A549 treated with CpdA at 1 μM for 4 hours (cell line): ENCODE measurements around the gene SARNP. TPM values are rescaled to one million over a fixed set of nuclear protein-coding genes. Genes with fewer than 3 reads are reported as not detected.

Experiments
- total RNA-seq: library from RNA; stranded (reverse); fragments of 200-300 nt; extraction: Qiagen RNA extraction; gene quantifications from 5 replicates; pipeline ENCODE4 v1.2.3, GENCODE V29; 2022; ENCODE audit warnings: low read depth

SARNP gene, protein sequence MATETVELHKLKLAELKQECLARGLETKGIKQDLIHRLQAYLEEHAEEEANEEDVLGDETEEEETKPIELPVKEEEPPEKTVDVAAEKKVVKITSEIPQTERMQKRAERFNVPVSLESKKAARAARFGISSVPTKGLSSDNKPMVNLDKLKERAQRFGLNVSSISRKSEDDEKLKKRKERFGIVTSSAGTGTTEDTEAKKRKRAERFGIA
- total RNA-seq = 90.6 to 139 TPM (median 98.9 TPM) in 5 replicates

DNA sequence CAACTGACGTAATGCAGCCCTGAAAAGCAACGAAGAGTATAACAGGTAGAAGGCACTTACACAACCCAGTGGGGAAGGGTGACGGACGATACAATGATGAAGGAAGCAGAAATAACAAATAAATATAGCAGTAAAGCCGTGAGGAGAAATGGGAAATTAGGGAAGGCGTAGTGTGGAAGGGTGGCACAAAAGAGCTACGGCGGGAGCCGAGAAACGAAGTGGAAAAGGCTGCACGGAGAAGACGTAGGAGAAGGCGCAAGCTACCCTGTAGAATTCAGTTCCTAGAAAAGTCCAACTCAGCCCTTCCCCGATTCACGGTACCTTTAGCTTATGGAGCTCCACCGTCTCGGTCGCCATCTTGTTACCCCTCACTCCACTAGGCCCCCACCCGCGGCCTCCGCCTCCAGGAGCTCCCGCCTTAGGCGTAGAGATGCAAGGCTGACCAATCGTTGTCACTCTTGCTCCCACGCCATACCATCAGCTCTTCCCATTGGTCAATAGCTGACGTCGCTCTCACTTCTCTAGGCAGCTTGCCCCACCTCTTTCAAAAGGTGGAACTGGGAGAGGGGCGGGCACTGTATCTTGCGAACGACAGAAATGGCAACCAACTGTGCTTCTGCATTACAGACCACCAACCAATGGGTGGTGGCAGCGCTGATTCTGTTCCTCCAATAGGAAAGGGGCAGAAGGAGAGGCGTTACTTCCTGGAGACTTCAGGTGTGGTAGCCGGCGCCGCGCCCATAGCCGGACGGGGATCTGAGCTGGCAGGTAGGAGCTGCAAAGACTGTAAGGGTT lies at the start of gene SARNP, which contains the start of gene ORMDL2:
Gene SARNP (minus strand): TSS at position 380 of the 795 bp plus-strand sequence. CDS start 23 bp downstream, at position 357.
Gene ORMDL2 (plus strand): TSS at position 697 of the 795 bp plus-strand sequence. CDS start 959 bp downstream, outside the sequence.

DNA sequence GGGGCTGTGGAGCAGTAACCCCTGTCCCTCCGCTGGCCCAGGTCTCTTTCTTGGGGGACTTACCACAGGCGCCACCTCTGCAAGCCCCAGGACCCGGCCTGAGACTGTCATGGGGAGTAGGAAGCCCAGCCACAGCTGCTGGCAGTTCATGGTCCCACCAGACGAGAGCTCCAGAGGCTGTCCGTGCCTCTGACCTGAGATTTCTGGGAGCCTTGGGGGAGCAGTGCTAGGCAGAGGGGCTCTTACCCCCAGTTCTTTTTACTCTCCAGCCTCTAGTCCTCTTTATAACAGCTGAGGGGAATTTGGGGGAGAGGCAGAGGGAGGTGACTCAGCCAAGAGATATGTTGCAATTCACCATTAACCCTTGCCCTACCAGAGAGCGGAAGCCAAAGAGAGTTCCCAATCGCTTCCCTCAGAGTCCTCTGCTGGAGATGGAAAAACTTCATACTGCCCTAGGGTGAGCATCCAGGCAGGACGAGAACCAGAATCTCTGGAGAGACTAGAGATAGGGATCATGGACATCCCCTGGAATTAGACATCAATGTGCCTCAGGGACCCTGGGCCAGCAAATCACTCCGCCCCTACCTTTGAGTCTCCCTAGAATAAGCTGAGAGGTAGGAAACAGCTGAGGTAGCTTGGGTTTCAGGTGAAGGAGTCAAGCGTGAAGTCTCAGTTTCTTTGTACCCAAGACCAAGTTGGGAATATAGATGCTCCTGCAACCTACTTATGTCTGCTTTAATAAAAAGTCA lies 25.3 kb upstream of the SARNP start, which contains the start of gene MMP19:
Gene MMP19 (minus strand): TSS at position 256 of the 749 bp plus-strand sequence. CDS start 106 bp downstream, at position 150.

DNA sequence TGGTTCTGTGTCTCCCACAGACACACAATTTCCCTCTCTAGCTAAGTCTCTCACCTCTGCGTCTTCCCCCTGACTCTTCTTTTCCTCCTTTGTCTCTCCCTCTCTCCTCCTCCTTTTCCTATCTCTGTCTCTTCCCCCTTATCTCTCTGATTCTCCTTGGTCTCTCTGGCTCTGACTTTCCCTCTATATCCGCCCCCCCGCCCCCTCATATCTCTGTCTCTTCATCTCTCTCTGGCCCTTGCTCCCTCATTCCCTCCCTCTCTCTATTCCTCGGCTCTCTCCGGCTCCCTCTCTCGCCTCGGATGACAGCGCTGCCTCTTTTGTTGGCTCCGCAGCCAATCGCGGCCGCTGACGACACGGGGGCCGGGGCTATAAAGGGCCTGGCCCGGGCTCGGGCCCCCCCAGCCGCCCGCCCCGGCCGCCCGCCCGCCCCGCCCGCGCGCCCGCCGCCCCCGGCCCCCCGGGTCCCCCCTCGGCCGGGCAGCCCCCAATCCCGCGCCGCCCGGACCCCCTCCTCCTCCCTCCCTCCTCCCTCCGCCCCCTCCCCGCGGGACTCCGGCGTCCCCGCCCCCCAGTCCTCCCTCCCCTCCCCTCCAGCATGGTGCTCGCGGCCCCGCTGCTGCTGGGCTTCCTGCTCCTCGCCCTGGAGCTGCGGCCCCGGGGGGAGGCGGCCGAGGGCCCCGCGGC lies 74.7 kb downstream of the SARNP start, which contains the start of gene GDF11:
Gene GDF11 (plus strand): TSS at position 404 of the 687 bp plus-strand sequence. CDS start 195 bp downstream, at position 599.

DNA sequence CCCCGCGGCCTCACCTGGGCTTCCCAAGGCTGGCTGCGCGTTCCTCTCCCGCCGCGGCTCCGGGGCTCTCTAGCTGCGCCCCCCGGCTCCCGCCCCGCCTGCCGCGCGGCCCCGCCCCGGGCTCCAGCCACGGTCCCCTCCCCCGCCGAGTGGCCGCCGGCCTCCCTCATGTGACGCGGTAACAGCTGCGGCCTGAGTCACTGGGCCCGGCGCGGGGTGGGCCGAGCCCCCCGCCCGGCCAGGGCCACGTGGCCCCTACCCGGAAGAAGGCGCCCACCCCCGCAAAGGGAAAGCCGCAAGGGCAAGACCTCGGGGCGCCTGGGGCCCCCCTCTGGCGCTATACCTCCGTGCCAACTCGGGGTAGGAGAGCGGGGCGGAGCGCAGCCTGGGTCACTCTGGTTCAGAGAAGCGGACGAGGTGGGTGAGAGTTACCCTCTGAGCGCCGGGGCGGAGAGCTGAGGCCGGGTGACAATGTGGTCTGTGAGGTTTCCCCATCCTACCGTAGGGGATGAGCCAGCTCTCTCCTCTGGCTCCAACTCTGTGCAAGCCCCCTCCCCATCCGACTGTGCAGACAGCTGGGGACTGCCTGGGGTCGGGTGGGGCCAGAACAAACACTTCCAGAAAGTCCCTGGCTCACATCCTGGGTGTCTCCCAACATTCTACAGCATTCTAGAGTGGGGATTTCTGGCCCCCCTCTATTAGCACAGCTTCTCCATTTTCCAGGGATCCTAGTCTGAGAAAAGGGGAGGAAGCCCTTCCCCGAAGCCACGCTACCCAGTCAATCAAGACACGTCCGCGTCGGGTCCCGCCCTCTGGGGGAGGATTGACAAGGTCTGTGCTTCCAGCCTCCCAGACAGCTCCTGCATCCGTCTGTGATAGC lies 88.3 kb downstream of the SARNP start, which contains the start of gene CD63:
Gene CD63 (minus strand): TSS at position 71 of the 880 bp plus-strand sequence. CDS start 668 bp downstream, outside the sequence.

DNA sequence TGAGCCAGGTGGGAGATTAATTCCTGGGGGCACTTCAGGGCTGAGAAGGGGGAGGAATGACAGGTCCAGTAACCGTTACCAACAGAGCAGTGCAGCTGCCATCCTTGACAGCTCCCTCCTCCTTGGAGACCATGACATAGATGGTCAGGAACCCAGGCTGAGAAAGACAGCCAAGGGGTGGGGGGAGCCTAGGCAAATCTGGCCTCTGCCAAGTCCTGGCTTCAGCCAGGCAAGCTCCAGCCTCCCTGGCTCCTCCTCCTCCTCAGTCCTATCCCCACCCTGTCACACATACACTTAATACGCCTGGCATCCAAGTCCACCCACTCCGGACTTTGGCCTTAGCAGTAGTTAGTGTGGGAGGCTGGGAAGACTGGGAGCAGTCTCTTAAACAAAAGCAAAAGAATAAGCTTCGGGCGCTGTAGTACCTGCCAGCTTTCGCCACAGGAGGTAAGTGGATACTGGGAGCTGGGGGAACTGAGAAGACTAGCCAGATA lies 97.4 kb downstream of the SARNP start, which contains the start of gene RDH5:
Gene RDH5 (plus strand): TSS at position 323 of the 494 bp plus-strand sequence. CDS start 792 bp downstream, outside the sequence.

DNA sequence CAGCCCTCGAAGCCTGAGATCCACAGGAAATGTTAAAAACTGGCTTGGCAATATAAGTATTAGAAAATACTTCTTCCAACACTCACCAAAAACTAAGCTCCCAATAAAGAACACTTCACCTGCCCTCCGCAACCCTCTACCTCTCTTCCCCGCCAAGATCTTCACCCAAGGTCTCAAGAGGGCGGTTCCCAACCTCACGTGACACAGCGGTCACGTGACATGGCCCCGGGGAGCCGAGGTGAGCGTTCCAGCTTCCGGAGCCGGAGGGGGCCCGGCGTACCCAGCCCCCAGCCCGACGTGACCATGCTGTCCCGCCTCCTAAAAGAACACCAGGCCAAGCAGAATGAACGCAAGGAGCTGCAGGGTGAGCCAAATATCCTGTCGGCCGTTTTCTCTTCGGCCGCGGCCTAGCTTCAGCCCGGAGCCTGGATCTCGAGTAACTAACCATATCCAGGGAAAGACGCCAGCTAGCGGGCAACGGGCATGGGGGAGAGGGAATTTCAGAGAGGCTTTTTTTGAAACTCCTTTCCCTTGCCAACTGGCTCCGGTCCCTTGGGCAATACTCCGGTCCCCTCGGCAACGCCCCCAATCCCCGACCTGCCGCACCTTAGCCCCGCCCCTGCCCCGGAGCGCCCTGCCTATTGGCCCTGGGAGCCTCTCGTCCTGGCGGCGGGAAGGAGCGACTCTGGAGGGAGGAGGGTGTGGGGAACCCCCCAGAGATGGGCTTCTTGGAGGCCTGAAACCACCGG lies 101.5 kb downstream of the SARNP start, which contains the start of gene BLOC1S1:
Gene BLOC1S1 (plus strand): TSS at position 214 of the 749 bp plus-strand sequence. CDS start 6 bp downstream, at position 220.

DNA sequence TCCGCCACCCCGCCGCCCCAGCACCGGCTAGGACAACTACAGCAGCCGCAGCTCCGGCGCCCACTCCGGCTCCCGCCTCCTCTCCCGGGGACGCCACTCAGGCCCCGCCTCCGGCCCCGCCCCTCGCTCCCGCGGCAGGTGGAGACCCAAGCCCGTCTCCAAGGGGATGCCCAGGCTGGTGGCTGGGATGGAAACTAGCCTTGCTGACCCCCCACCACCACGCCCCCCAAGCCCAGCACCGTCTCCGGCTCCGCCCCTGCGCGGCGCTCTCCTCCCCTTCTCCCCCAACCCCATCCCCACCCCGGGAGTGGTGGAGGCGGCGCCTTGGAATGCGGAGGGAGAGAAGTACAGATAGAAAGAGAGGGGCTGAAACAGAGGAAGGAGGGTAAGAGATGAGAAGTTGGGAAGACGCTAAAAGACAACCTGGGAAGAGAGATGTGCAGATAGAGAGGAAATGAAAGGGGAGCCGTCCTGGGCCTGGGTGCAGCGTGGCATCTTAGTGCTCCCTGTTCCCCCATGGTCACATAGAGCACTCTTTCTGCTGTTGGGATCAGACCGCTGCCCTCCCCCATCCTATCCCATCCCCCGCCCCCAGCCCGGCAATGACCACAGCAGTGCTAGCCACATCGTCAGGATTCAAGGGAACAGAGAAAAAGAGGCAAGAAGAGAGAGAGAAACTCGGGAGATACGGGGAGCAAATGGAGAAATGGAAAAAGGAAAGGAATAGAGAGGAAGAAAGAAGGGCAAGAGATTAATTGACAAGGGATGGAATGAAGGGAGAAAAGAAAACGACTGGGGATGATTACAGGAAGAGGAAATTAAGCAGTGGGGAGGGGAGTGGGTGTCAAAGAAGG lies 109.5 kb downstream of the SARNP start, which contains the start of gene ITGA7:
Gene ITGA7 (minus strand): TSS at position 64 of the 854 bp plus-strand sequence. CDS start 222 bp downstream, outside the sequence.

Other genes with a start within 250 kb of the SARNP start
- not detected in 5 replicates for gene OR2AP1, start 245.3 kb downstream of the SARNP start, total RNA-seq
- gene OR10P1, start 180.8 kb downstream of the SARNP start, total RNA-seq = not detected in 5 replicates
- 1.1 to 2.1 TPM (median 1.3 TPM) in 5 replicates for gene ITGA7, start 109.8 kb downstream of the SARNP start, total RNA-seq
- gene BLOC1S1, start 101.7 kb downstream of the SARNP start, total RNA-seq = 111 to 153 TPM (median 146 TPM) in 5 replicates
- gene RDH5, start 97.3 kb downstream of the SARNP start, total RNA-seq = 1.6 to 2.9 TPM (median 2.5 TPM) in 5 replicates
- 665 to 728 TPM (median 711 TPM) in 5 replicates for gene CD63, start 88.7 kb downstream of the SARNP start, total RNA-seq
- gene GDF11, start 74.6 kb downstream of the SARNP start, total RNA-seq = 2.3 to 5.8 TPM (median 4.8 TPM) in 5 replicates
- gene ORMDL2, start 317 bp upstream of the SARNP start, total RNA-seq = 60.9 to 104 TPM (median 99.8 TPM) in 5 replicates
- gene DNAJC14, start 11.9 kb upstream of the SARNP start, total RNA-seq = 18.4 to 24.4 TPM (median 22.7 TPM) in 5 replicates
- gene MMP19, start 25.2 kb upstream of the SARNP start, total RNA-seq = 0.06 to 0.22 TPM (median 0.15 TPM) in 4 of 5 replicates, not detected in the other
- 34.5 to 41.3 TPM (median 37.6 TPM) in 5 replicates for gene PYM1, start 110.2 kb upstream of the SARNP start, total RNA-seq
- 16.2 to 24.4 TPM (median 16.9 TPM) in 5 replicates for gene DGKA, start 113.4 kb upstream of the SARNP start, total RNA-seq
- 0.46 to 1.1 TPM (median 0.77 TPM) in 5 replicates for gene PMEL, start 148.3 kb upstream of the SARNP start, total RNA-seq
- gene CDK2, start 149.1 kb upstream of the SARNP start, total RNA-seq = 48.9 to 59.9 TPM (median 56.5 TPM) in 5 replicates
- 30.6 to 39.1 TPM (median 37.3 TPM) in 5 replicates for gene RAB5B, start 156.4 kb upstream of the SARNP start, total RNA-seq
- 8.0 to 11.5 TPM (median 10.4 TPM) in 5 replicates for gene SUOX, start 179.6 kb upstream of the SARNP start, total RNA-seq
- gene IKZF4, start 203.3 kb upstream of the SARNP start, total RNA-seq = 2.1 to 3.1 TPM (median 2.6 TPM) in 5 replicates
- 625 to 834 TPM (median 733 TPM) in 5 replicates for gene RPS26, start 224.2 kb upstream of the SARNP start, total RNA-seq